ENCODE results near the gene SF3B3.
"Not testable (repeated sequence)": the region's sequence is repeated elsewhere in the genome, so short reads cannot be mapped to it uniquely, and the experiment has no call there.

SF3B3 gene

DNA sequence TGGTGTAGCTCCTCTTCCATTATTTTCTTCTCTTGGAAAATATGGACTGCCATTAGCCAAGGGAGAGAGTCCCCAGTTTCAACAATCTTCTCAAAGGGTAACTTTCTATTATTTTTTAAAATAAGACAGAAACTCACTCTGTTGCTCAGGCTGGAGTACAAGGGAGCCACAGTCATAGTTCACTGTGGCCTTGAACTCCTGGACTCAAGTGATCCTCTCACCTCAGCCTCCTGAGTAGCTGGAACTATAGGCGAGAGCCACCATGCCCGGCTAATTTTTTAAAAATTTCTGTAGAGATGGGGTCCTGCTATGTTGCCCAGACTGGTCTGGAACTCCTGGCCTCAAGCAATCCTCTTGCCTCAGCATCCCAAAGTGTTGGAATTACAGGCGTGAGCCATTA, 13.4 kb upstream of the SF3B3 start:
- in situ Hi-C loops (cut with HindIII; ENCODE audit: low sequenced_read_pairs): no loop called here

GRCh38 chr16:70511833-70512232, 11.8 kb upstream of the SF3B3 start:
- in situ Hi-C loops (cut with HindIII; ENCODE audit: low sequenced_read_pairs): no loop called here

DNA sequence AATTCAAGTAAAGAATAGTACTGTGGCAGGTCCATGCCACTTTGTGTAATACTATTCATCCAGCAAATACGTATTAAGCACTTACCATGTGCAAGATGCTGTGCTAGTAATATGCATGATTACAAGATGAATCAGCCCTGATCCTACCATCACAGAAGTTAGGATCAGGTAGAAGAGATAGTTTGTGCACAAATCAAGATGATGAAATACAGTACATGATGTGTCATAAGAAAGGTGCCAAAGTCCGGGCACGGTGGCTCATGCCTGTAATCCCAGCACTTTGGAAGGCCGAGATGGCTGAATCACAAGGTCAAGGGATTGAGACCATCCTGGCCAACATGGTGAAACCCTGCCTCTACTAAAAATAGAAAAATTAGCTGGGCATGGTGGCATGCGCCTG, 11.2 kb upstream of the SF3B3 start:
- in situ Hi-C loops (cut with HindIII; ENCODE audit: low sequenced_read_pairs): no loop called here

- in situ Hi-C loops (cut with HindIII; ENCODE audit: low sequenced_read_pairs): no loop called here
Observed at GRCh38 chr16:70520612-70521297, 2.9 kb upstream of the SF3B3 start.

DNA sequence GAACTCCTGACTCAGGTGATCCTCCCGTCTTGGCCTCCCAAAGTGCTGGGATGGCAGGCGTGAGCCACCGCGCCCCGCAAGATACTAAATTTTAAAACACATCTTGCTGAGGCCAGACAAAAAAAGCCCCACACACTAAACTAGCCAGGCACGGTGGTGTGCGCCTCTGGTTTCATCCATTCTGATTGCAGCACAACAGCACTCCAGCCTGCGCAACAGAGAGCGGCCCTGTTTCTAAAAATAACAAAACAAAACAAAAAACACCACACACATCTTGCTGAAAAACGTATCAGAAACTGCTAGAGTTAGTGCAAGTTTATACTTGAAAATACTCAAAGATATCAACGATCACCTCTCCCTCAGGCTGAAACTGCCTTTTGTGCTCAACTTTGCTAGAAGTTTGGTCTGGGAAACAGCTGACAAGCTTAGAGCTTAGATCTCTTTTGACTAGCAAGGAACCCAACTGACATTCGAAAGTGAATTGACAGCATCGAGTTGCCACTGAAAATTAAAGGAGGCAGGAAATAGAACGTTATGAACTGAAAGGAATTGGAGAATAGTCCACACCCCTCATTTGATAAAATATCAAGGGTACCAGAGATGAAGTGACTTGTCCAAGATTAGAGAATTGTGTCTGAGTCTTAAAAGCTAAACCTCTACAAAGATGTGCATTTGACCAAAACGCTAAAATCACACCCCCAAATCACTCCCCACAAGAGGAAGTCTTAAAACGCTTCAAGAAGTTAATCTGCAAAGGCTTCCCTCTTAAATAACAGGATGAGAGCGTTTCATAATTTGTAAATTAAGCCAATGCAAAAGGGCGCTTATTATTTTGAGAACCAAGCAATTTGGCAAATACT, 1.2 kb upstream of the SF3B3 start:
- in situ Hi-C loops (cut with HindIII; ENCODE audit: low sequenced_read_pairs): no loop called here

- in situ Hi-C loops (cut with HindIII; ENCODE audit: low sequenced_read_pairs): no loop called here
Observed at GRCh38 chr16:70523076-70523742, 407 bp upstream of the SF3B3 start, which contains the start of gene COG4. Gene COG4 (minus strand): TSS chr16:70523554. CDS start chr16:70523543, 11 bp downstream.

GRCh38 chr16:70524399-70524825, 796 bp downstream of the SF3B3 start:
- in situ Hi-C loops (cut with HindIII; ENCODE audit: low sequenced_read_pairs): not testable (repeated sequence)

GRCh38 chr16:70526403-70526802, 2.8 kb downstream of the SF3B3 start:
- in situ Hi-C loops (cut with HindIII; ENCODE audit: low sequenced_read_pairs): no loop called here

GRCh38 chr16:70527315-70527996, 3.8 kb downstream of the SF3B3 start:
- in situ Hi-C loops (cut with HindIII; ENCODE audit: low sequenced_read_pairs): no loop called here

DNA sequence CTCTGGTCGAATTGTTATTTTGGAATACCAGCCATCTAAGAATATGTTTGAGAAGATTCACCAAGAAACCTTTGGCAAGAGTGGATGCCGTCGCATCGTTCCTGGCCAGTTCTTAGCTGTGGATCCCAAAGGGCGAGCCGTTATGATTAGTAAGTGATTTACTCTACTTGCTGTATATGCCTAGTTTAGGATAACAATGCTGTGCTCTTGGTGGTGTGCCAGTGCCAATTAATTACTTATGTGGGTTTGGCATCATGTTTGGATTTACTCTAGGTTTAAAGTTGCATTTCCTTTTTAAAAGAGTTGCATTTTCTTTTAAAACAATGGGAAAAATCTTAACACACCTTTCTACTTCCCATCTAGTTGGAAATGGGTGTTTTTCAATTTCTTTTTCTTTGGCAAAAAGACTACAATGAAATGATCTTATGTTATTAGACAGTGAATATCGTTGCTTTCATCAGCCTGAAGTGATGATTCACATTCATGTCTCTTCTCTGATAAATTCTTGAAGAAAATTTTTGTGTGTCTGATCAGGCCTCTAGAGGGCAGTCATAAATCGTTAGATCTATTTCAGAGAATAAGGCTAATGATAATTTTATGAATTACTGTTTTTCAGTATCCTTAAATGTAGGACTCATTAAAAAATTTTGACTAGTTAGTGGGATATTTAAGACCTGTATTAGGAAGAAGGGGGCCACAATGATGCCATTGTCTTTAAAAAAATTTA, 5.6 kb downstream of the SF3B3 start:
- in situ Hi-C loops (cut with HindIII; ENCODE audit: low sequenced_read_pairs): no loop called here

DNA sequence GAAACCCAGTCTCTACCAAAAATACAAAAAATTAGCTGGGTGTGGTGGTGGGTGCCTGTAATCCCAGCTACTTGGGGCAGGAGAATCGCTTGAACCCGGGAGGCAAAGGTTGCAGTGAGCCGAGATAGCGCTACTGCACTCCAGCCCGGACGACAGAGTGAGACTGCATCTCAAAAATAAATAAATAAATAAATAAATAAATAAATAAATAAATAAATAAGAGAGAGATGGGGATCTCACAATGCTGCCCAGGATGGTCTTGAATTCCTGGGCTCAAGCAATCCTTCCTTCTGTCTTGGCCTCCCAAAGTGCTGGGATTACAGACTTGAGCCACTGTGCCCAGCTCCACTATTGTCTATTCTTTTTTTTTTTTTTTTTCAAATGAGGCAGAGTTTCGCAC, 6.3 kb downstream of the SF3B3 start:
- in situ Hi-C loops (cut with HindIII; ENCODE audit: low sequenced_read_pairs): loop anchor here (5.0 kb wide), 2 partner anchors 37 to 53 kb away; no protein-coding TSS in a partner anchor

GRCh38 chr16:70534971-70535370, 11.4 kb downstream of the SF3B3 start:
- in situ Hi-C loops (cut with HindIII; ENCODE audit: low sequenced_read_pairs): loop anchor here (5.0 kb wide), 2 partner anchors 32 to 58 kb away; no protein-coding TSS in a partner anchor

DNA sequence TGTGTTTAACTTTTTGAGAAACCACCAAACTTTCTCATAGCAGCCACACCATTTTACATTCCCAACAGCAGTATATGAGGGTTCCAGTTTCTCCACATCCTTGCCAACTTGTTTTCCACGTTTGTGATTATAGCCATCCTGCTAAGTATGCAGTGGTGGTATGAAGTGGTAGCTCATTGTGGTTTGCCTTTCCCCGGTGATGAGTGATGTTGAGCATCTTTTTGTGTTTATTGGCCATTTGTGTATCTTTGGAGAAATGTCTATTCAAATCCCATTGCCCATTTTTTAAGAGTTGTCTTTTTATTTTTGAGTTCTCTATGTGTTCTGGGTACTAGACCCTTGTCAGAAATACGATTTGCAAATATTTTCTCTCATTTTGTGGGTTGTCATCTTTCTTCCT, 17.4 kb downstream of the SF3B3 start:
- in situ Hi-C loops (cut with HindIII; ENCODE audit: low sequenced_read_pairs): no loop called here

- in situ Hi-C loops (cut with HindIII; ENCODE audit: low sequenced_read_pairs): no loop called here
Observed at GRCh38 chr16:70544548-70544947, 20.9 kb downstream of the SF3B3 start.

DNA sequence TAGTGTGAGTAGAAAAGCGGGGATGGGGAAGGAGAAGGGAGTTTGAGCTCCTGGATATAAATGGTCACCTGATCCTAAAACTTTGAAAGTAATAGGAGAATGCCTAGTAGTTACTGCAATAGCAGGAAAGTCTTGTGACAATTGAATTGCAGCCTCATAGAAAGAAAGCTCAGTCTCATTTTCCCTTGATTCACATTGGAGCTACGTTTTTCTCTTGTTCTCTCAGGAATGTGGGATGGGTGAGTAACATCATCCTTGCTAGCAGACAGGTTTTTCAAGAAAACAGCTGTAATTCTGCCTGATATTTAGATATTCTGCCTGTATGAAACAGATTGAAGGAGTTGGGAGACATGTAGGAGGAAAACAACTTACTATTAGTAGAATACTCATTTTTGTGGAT, 25.3 kb downstream of the SF3B3 start:
- in situ Hi-C loops (cut with HindIII; ENCODE audit: low sequenced_read_pairs): no loop called here

GRCh38 chr16:70550082-70550481, 26.5 kb downstream of the SF3B3 start:
- in situ Hi-C loops (cut with HindIII; ENCODE audit: low sequenced_read_pairs): loop anchor here (25.0 kb wide), 1 partner anchor 212 kb away; no protein-coding TSS in a partner anchor

DNA sequence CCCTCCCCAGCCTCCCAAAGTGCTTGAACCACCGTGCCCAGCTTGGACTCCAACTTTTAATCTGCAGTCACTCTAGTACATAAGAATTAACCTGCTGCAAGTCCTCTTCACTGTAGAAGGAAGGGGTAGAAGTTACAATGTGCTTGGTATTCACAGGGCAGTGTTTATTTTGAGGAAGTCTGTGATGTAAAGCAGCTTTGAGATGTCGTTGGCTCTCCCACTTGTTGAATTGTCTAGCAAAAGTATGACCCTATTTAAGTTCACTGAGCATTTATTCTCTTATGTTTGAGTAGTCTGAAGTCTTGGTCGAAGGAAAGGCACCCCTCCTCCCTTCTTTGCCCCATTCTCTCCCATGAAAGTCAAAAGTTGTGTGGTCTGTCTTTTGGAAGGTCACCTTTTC, 28.2 kb downstream of the SF3B3 start:
- in situ Hi-C loops (cut with HindIII; ENCODE audit: low sequenced_read_pairs): loop anchor here (25.0 kb wide), 1 partner anchor 211 kb away; no protein-coding TSS in a partner anchor

DNA sequence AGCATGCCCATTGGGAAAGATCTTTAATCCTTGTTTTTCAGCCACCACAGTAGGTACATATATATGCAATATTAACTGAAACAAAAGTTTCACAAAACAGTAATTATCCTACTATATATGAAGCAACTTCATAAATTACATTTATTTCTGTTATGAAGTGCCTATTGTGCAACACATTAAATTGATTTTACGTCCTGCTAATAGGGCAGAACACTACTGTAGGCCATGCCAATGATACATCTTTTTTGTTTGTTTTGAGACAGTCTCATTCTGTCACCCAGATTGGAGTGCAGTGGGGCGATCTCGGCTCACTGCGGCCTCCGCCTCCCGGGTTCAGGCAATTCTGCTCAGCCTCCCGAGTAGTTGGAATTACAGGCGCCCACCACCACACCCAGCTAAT, 29.1 kb downstream of the SF3B3 start:
- in situ Hi-C loops (cut with HindIII; ENCODE audit: low sequenced_read_pairs): loop anchor here (25.0 kb wide), 1 partner anchor 210 kb away; no protein-coding TSS in a partner anchor

- in situ Hi-C loops (cut with HindIII; ENCODE audit: low sequenced_read_pairs): loop anchor here (25.0 kb wide), 1 partner anchor 209 kb away; no protein-coding TSS in a partner anchor
Observed at GRCh38 chr16:70553645-70554044, 30.0 kb downstream of the SF3B3 start.

- in situ Hi-C loops (cut with HindIII; ENCODE audit: low sequenced_read_pairs): loop anchor here (25.0 kb wide), 1 partner anchor 206 kb away; no protein-coding TSS in a partner anchor
Observed at GRCh38 chr16:70556063-70556462, 32.4 kb downstream of the SF3B3 start.

All from DLD1 (cell line).